22Rv1 (cell line): ENCODE results near the gene ABCA2.

ENCODE experiments used
- ZFX ChIP-seq: fragments of 450-650 bp; IDR thresholded peaks from 2 replicates; pipeline ENCODE4 v1.6.1; 2017; ENCODE audit warnings: antibody characterized with exemption, borderline replicate concordance
- TF ChIP-seq, protein P1 (sequence below): fragments of 450-650 bp; IDR thresholded peaks from 2 replicates; pipeline ENCODE4 v1.5.1; 2017; ENCODE audit warnings: mild to moderate bottlenecking

DNA sequence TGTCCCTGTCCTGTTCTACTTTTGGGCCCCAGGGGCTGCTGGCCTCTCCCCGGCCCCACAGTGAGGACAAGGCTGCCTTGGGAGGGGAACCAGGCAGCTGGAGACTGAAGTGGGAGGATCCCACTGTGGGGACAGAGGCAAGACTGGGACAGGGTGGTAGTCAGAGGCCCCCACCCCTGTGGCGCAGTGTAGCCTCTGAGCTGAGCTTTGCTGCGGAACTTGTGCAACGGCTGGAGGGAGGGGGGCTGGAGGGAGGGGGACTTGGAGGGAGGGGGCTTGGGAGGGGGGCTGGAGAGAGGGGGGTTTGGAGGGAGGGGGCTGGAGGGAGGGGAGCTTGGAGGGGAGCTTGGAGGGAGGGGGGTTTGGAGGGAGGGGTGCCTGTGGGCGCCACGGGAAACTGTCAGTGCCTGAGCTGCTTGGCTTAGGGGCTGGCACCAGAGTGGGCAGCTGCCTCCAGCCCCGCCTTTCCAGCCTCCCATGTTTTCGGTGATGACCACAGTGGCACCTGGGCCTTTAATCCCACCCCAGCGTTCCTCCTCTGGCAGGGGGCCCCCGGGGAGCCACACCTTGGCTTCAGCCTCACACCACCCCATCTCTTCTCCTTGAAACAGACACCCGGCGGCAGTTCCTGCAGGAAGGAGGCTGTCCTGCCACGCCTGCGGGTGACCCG is 6.1 kb upstream of the ABCA2 start:
- TF ChIP-seq, protein P1, sequence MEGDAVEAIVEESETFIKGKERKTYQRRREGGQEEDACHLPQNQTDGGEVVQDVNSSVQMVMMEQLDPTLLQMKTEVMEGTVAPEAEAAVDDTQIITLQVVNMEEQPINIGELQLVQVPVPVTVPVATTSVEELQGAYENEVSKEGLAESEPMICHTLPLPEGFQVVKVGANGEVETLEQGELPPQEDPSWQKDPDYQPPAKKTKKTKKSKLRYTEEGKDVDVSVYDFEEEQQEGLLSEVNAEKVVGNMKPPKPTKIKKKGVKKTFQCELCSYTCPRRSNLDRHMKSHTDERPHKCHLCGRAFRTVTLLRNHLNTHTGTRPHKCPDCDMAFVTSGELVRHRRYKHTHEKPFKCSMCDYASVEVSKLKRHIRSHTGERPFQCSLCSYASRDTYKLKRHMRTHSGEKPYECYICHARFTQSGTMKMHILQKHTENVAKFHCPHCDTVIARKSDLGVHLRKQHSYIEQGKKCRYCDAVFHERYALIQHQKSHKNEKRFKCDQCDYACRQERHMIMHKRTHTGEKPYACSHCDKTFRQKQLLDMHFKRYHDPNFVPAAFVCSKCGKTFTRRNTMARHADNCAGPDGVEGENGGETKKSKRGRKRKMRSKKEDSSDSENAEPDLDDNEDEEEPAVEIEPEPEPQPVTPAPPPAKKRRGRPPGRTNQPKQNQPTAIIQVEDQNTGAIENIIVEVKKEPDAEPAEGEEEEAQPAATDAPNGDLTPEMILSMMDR, result no peak
- TF ChIP-seq ZFX, result no peak
